Glutamatergic neuron (in vitro differentiated cells): ENCODE data around the gene LIF. TPM values are rescaled to one million over a fixed set of nuclear protein-coding genes. Genes with fewer than 3 reads are reported as not detected.

Source experiments
- DNase-seq: peaks from one replicate; pipeline ENCODE4 v3.0.0; 2022
- H3K27ac Mint-ChIP-seq: one replicate; pipeline ENCODE4 v1.8.0; 2020; ENCODE audit warnings: mild to moderate bottlenecking, mixed read lengths, inconsistent platforms; ENCODE audit not compliant: unreplicated experiment
- H3K27me3 Mint-ChIP-seq: one replicate; pipeline ENCODE4 v1.8.0; 2020; ENCODE audit warnings: mild to moderate bottlenecking, moderate library complexity, mixed read lengths, inconsistent platforms; ENCODE audit not compliant: unreplicated experiment
- H3K36me3 Mint-ChIP-seq: one replicate; pipeline ENCODE4 v1.8.0; 2020; ENCODE audit warnings: mild to moderate bottlenecking, mixed read lengths, inconsistent platforms; ENCODE audit not compliant: unreplicated experiment
- H3K4me1 Mint-ChIP-seq: one replicate; pipeline ENCODE4 v1.8.0; 2020; ENCODE audit warnings: mild to moderate bottlenecking, low read depth, mixed read lengths, inconsistent platforms; ENCODE audit not compliant: unreplicated experiment
- H3K4me3 Mint-ChIP-seq: one replicate; pipeline ENCODE4 v1.8.0; 2020; ENCODE audit warnings: mild to moderate bottlenecking, mixed read lengths, inconsistent platforms; ENCODE audit not compliant: unreplicated experiment
- H3K9me3 Mint-ChIP-seq: one replicate; pipeline ENCODE4 v1.8.0; 2020; ENCODE audit warnings: mild to moderate bottlenecking, moderate library complexity, mixed read lengths, inconsistent platforms; ENCODE audit not compliant: unreplicated experiment
- CTCF ChIP-seq: fragments of 200-600 bp; sonication (generic); IDR thresholded peaks from one replicate; pipeline ENCODE4 v1.5.0; 2021; ENCODE audit not compliant: partially characterized antibody, unreplicated experiment
- total RNA-seq: library from RNA; stranded (reverse); fragmentation: NEBNext Ultra II Directional; extraction: Animal tissue kit (Norgen Biotek cat#: 25700); gene quantifications from one replicate; pipeline ENCODE4 v1.2.1, GENCODE V29; 2021; ENCODE audit not compliant: unreplicated experiment

LIF gene
- total RNA-seq, 1 donor from 2014 or later, result 0.29 TPM

GRCh38 chr22:30198152-30198825 is 48.3 kb downstream of the LIF start:
- H3K4me3 Mint-ChIP-seq, result no peak overlapping the region
- peaks cover 3% of the 10 kb centered on the region for H3K27me3 Mint-ChIP-seq
- H3K36me3 Mint-ChIP-seq, result peaks cover 4% of the 10 kb centered on the region
- no peaks in the 10 kb centered on the region for H3K9me3 Mint-ChIP-seq
- no peaks in the 10 kb centered on the region for H3K4me1 Mint-ChIP-seq
- DNase-seq, result no peak
- H3K27ac Mint-ChIP-seq, result no peak overlapping the region
- no peak for TF ChIP-seq CTCF

GRCh38 chr22:30197389-30197788 is 49.2 kb downstream of the LIF start:
- no peak for DNase-seq
- Mint-ChIP-seq H3K4me3 (no peak overlapping the region), H3K36me3 (peaks cover 4% of the 10 kb centered on the region), H3K4me1 (no peaks in the 10 kb centered on the region), H3K27ac (no peak overlapping the region), H3K9me3 (no peaks in the 10 kb centered on the region), H3K27me3 (peaks cover 3% of the 10 kb centered on the region)
- TF ChIP-seq CTCF, result no peak

- no peak for TF ChIP-seq CTCF
- peaks cover 4% of the 10 kb centered on the region for H3K36me3 Mint-ChIP-seq
- no peak overlapping the region for H3K27ac Mint-ChIP-seq
- no peaks in the 10 kb centered on the region for H3K27me3 Mint-ChIP-seq
- no peaks in the 10 kb centered on the region for H3K9me3 Mint-ChIP-seq
- DNase-seq, result no peak
- no peaks in the 10 kb centered on the region for H3K4me1 Mint-ChIP-seq
- no peak overlapping the region for H3K4me3 Mint-ChIP-seq
Observed at GRCh38 chr22:30196880-30197336, 49.7 kb downstream of the LIF start.

- no peak for TF ChIP-seq CTCF
Observed at GRCh38 chr22:30196141-30196879, 50.2 kb downstream of the LIF start.

More at GRCh38 chr22:30196141-30196879, 50.2 kb downstream of the LIF start:
- Mint-ChIP-seq H3K27ac (no peak overlapping the region), H3K4me3 (no peak overlapping the region), H3K36me3 (no peaks in the 10 kb centered on the region), H3K4me1 (no peaks in the 10 kb centered on the region), H3K9me3 (no peaks in the 10 kb centered on the region), H3K27me3 (no peaks in the 10 kb centered on the region)
- DNase-seq, result no peak
